Stimulated activated CD4-positive, alpha-beta T cell treated with anti-CD3 and anti-CD28 coated beads, Interleukin-1b, Interleukin-23, amount 100 ng/mL, for 24 hours (primary cell): ENCODE data around the gene IFT80.
A peak's percentile ranks its signal among the peaks of the same experiment; 100 is the strongest.
"Not testable (repeated sequence)": the region's sequence is repeated elsewhere in the genome, so short reads cannot be mapped to it uniquely, and the experiment has no call there.

ENCODE experiments used
- DNase-seq, 4 experiments: peaks; one replicate each; pipeline ENCODE4 v3.0.0-alpha.2; 2020; ENCODE audit warnings: low read depth in 4 of 4, low spot score in 1 of 4

The IFT80 gene

DNA sequence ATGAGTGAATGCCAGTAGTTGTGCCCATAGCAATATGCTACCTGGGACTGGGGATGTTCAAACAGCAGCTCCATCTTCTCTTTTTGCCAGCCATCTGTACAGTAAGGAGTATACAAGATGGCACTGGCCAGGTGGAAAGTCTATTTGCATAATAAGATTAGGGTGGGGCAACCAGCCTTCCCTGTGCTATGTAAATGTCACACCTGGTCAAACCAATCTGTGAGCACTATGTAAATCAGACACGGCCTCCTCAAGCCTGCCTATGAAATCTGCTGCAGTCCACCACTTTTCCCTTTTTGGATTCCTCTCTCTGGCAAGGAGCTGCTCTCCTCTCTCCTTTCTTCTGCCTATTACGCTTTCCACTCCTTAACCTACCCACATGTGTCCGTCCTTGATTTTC lies 120.8 kb downstream of the IFT80 start:
- DNase-seq: no peak

DNA sequence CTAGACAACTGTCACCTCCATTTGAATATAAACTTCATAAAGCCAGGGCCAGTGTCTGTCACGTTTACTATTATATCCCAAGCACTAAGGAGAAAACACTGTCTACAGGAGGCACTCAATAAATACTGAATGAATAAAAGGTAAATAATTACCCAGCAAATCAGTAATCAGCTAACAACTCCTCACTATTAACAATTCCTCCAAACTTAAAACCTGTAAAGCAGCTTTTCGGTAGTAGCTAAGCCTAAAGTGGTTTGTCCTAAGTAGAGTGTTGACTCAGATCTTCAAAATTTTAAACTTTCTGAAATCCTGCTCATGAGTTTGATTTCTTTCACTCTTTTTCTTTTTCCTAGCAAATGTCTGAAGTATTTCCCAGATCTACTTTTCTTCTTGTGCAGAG lies 133.9 kb downstream of the IFT80 start:
- no peak for DNase-seq

DNA sequence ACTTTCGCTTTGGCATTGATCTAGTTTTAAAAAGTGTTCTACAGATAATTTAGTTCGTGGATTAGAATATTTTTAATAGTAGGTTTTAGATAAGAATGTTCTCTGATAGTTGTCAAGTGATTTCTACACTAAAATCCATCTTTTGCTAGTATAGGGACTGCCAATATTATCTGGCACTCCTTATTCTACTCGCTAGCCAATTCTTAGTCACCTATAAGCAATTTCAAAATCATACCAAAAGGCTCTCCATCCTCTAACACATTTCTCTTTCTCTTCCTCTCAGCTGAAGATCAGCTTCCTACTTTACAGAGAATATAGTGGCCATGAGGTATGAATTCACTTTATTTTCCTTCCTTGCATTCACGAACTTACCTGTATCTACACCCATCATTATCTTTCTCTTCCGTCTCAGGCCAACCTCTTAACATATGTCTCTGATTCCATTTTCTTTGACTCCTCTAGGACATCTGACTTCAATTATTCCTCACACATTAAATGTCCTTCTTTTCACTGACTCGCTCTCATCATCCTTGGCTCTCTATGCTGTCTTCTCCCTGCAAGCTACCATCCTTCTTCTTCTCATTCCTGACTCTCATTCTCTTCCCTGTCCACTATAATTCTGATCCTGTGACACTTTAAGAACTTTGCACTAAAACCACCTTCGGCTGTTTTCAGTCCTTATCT lies 138.3 kb downstream of the IFT80 start:
- DNase-seq: no peak

DNA sequence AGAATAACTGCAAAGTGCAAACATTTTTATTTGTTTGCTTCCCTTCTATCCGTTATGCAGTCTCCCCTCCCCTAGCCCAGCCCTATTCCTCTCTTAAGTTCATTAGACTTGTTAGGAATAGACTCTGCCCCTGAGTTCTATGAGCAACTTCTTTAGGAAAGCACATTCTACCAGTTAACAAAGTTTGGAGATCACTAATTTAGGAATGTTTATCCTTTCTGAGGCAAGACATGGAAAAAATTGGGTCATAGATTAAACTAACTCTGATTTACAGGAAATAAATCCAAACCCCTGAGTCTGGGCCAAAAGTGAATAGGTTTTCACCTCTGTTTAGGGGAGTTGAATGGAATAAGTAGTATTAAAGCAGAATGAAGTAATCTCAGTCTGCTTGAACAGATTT lies 139.4 kb downstream of the IFT80 start:
- DNase-seq: no peak

DNA sequence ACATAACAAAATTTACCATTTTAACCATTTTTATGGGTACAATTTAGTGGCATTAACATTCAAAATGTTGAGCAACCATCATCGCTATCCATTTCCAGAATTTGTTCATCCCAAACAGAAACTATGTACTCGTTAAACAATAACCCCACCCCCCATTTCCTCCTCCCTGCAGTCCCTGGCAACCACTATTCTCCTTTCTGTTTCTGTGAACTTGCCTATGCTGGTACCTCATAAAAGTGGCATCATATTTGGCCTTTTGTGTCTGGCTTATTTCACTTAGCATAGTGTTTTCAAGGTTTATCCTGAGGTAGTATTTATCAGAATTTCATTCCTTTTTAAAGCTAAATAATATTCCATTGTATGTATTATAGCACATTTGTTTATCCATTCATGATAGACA lies 141.4 kb downstream of the IFT80 start:
- no peak for DNase-seq

- no peak for DNase-seq
These were observed 145.7 kb downstream of the IFT80 start for GRCh38 chr3:160253298-160253697.

DNA sequence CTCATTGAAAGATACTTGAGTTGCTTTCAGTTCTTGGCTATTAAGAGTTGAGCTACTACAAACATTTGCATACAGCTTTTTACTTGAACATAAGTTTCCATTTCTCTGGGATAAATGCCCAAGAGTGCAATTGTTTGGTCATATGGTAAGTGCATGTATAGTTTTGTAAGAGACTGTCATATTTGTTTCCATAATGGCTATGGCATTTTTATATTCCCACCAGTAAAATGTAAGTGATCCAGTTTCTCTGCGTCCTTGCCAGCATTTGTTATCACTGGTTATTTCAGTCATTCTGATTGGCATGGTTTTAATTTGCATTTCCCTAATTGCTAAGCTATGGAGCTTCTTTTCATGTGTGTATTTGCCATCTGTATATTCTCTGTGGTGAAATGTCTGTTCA lies 151.3 kb downstream of the IFT80 start:
- no peak for DNase-seq

DNA sequence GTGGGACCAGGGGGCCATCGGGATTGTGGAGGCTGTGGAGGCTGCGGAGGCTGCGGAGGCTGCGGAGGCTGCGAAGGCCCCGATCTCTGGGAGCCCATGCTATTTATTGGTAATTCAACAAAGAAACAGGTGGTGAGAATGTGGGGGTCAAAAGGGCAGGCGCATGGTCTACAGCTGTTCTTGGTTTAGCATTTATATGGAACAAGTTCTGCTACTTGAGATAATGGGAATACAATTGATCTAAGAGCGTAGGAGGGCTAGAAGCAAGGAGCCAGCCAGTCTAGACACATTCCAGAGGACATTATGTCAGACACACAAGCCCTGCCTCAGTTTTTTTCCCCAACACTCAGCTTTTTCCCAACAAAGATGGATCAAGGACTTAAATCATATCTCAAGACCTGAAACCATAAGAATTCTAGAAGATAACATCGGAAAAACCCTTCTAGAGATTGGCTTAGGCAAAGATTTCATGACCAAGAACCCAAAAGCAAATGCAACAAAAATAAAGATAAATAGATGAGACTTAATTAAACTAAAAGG lies 153.7 kb downstream of the IFT80 start:
- no peak for DNase-seq

DNA sequence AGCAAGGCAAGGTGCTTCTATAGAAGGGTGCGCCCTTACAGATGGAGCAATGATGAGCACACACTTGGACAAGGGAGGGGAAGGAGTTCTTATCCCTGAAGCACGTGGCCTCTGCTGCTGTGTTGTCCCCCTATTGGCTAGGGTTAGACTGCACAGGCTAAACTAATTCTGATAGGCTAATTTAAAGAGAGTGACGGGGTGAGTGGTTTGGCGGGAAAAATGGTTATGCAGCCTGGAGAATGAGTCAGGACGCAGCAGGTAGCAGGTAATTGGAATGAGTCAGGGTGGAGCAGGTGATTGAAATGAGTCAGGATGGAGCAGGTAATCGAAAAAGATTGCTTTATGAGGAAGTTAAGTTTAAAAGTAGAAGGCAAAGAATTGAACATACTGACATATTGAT lies 158.3 kb downstream of the IFT80 start:
- DNase-seq: not testable (repeated sequence)

DNA sequence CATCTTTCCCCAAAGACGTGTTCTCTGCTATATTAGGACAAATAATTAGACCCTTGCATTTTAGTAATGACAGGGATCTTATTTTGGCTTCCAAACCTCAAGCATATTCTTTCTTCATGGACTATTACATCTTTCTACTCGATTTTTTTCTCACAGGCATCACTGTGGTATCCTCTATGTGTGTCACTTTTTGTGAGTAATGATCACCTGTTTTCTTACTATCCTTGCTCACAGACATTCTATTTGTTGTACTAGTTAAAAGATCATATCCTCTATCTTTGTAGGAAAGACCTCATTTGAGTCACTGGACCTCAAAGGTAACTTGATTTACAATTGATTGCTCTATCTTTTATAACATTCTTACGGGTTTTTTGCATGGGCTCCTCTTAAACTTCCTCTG lies 167.0 kb downstream of the IFT80 start:
- DNase-seq: no peak

- DNase-seq: no peak
These were observed 171.6 kb downstream of the IFT80 start for GRCh38 chr3:160227419-160227818.

DNA sequence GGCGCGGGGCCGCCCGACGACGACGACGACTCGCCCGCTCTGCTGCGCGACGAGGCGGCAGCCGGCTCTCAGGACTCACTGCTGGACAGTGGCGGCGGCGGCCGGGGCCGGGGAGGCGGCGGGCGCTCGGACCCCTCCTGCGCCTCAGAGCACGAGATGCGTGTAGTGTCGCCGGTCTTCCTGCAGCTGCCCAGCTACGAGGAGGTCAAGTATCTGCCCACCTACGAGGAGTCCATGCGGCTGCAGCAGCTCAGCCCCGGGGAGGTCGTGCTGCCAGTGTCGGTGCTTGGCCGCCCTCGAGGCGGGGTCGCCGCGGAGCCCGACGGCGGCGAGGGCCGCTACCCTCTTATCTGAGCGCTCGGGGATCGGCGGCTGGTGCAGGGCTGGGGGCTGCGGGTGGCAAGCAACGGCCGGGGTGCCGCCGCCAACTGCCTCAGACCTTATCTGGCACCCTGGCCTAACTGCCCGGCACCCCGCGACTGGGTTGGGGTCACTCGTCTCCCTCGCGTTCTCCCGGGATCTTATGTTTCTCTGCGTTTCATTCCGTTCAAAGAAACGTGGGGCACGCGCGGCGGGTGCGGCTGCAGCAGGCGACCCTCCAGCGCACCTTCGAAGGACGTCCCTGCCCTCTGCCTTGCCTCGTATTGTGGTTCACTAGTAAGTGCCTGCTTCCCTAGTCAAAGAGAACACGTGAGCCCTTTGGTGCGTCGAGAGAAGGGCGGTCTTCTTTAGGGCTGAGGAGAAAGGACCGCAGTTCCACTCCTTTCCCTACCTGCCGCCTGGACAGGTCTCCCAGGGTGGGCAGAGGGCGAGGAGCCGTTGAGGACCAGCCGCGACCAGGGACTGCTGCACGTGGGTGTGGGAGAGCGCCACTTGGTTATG lies 172.8 kb downstream of the IFT80 start:
- DNase-seq: no peak

DNA sequence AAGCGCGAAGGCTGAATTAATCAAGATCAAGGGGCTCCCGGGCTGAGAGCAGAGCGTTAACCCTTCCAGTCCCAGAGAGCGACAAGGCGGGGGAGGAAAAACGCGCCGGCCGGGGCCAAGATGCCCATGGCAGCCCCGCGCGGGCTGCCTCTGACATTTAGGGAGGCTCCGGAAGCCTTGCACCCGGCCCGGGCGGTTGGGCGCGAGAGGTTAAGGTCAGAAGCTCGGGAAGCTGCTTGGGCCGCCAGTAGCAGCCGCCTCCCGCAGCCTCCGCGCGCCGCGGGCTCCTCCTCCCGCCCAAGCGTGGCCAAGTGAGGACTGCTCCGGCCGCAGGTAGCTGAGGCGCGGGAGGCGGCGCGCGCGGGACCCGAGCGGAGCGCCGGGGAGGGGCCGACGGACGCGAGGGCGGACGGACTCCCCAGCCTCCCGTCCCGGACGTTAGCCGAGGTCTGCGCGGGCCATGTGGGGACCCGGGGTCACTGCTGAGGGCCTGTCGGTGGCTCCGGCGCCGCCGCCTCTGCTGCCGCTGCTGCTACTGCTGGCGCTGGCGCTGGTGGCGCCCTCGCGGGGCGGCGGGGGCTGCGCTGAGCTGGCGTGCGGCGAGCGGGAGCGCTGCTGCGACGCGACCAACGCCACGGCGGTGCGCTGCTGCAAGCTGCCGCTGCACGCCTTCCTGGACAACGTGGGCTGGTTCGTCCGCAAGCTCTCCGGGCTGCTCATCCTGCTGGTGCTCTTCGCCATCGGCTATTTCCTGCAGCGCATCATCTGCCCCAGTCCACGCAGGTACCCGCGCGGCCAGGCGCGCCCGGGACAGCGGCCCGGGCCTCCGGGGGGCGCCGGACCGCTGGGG lies 173.6 kb downstream of the IFT80 start, which contains the start of gene C3orf80:
C3orf80 (plus strand) TSS at position 247 of the 850 bp plus-strand sequence; CDS start at position 461, 214 bp downstream.
- peak in 1 of 4 experiments; percentile 42 for DNase-seq

- no peak for DNase-seq
These were observed 174.2 kb downstream of the IFT80 start for GRCh38 chr3:160224811-160225175.

GRCh38 chr3:160224256-160224655 lies 174.8 kb downstream of the IFT80 start:
- DNase-seq: no peak

DNA sequence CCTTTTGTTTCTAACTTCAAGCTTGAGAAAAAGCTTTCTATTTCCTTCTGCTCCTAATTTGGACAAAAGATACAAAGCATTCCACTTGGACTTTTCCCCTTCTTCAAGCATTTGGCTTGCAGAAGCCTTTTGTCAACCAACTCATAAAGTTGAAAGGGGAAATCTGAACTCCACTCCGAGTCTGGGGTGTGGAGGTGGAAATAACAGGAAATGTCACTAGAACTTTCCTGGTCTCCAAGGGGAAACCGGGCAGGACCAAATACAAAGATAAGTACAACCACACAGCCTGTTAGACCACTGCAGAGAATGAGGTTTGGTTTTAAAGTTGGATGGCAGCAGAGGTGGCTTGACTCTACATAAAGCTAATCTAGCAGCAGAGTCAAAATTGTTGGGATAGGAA lies 178.0 kb downstream of the IFT80 start:
- DNase-seq: no peak

DNA sequence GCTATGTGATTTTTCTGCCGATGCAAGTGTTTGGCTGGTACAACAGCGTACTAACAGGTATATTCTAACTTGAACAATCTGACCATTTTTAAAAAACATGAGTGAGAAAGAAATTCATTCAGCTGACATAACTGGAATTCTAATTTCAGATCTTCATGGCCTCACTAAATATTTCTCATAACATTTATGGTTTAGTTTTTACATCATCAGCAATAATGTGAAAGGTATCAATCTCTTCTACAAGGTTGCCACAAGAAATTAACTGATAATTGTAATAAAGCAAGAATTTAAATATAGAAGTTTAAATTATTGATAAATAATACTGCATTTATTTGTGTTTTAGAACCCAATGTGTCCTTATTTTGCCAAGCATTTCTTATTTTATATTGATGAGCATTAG lies 179.0 kb downstream of the IFT80 start:
- DNase-seq: no peak

DNA sequence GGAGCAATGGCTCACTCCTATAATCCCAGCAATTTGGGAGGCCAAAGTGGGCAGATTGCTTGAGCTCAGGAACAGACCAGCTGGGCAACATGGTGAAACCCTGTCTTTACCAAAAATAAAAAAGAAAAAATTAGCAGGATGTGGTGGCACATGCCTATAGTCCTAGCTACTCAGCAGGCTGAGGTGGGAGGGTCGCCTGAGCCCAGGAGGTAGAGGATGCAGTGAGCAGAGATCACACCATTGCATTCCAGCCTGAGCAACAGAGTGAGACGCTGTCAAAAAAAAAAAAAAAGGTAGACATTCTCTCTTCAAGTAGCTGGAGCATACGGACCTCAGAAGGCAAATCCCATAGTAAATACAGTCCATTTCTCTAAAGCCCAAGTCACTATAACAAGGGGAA lies 180.9 kb downstream of the IFT80 start:
- DNase-seq: no peak

DNA sequence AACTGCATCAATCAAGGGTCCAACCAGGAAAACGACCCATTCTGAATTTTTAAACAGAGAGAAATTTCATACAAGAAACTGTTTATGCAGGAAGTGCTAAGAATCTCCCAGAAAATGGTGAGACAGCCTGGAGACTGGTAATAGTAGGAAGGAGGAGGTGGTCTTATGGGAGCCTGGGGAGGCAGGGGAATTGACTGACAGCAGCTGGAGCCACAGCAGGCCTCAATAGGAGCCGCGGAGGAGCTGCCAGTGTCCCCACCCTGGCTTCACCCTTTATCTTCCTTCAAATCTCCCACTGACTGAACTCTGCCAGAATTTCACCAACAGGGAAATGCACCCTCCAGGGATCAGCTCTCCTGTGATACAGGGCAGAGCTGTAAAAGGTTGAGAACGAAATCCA lies 181.3 kb downstream of the IFT80 start:
- DNase-seq: no peak

GRCh38 chr3:160213191-160213590 lies 185.8 kb downstream of the IFT80 start:
- DNase-seq: no peak

DNA sequence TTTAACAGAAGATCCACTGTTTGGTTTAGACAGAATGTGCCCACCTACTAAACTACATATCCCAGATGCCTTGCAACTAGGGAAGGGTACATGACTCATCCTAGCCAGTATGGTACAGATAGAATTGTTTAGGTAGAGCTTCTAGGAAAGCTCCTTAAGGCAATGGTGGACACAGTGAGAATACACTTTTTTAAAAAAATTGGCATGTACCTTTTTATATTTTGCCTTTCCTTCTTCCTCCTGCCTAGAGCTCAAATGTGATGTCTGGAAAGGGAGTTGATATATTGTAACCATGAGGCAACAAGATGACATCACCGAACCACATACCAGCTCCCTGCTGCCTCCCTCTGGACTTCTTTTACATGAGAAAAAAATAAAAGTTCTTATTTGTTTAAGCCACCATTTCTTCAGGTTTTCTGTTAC lies 188.2 kb downstream of the IFT80 start:
- DNase-seq: no peak
